GM19025 (cell line): Measurements from ENCODE around the gene GBGT1.

Experiments used
- ATAC-seq: cut with Tn5 transposase; IDR thresholded peaks from one replicate; pipeline ENCODE4 v1.9.1; 2021; ENCODE audit warnings: mild to moderate bottlenecking, low read depth, moderate library complexity; ENCODE audit not compliant: unreplicated experiment

Gene GBGT1

GRCh38 chr9:133129001-133129795 lies 34.5 kb downstream of the GBGT1 start:
- no peak for ATAC-seq

- no peak for ATAC-seq
Observed at GRCh38 chr9:133128152-133128551, 35.6 kb downstream of the GBGT1 start.

- ATAC-seq, result no peak
Observed at GRCh38 chr9:133127340-133127981, 36.3 kb downstream of the GBGT1 start.

GRCh38 chr9:133126697-133127339 lies 36.9 kb downstream of the GBGT1 start:
- ATAC-seq, result no peak

GRCh38 chr9:133125941-133126696 lies 37.6 kb downstream of the GBGT1 start:
- no peak for ATAC-seq

GRCh38 chr9:133124907-133125275 lies 38.8 kb downstream of the GBGT1 start:
- no peak for ATAC-seq

GRCh38 chr9:133124123-133124906 lies 39.4 kb downstream of the GBGT1 start:
- no peak for ATAC-seq

GRCh38 chr9:133122935-133123611 lies 40.6 kb downstream of the GBGT1 start:
- ATAC-seq, result no peak

GRCh38 chr9:133122605-133122934 lies 41.1 kb downstream of the GBGT1 start:
- no peak for ATAC-seq

- no peak for ATAC-seq
Observed at GRCh38 chr9:133121915-133122550, 41.7 kb downstream of the GBGT1 start.

GRCh38 chr9:133121198-133121914 lies 42.4 kb downstream of the GBGT1 start, which contains the start of gene RALGDS:
RALGDS (minus strand) TSS chr9:133121240; CDS start chr9:133121154, 86 bp downstream.
- peak; percentile 72 for ATAC-seq

GRCh38 chr9:133120501-133121197 lies 43.1 kb downstream of the GBGT1 start:
- no peak for ATAC-seq

GRCh38 chr9:133119846-133120500 lies 43.7 kb downstream of the GBGT1 start:
- no peak for ATAC-seq

GRCh38 chr9:133119103-133119845 lies 44.4 kb downstream of the GBGT1 start:
- ATAC-seq, result no peak

- ATAC-seq, result no peak
Observed at GRCh38 chr9:133118568-133118967, 45.1 kb downstream of the GBGT1 start.

GRCh38 chr9:133118179-133118520 lies 45.6 kb downstream of the GBGT1 start:
- ATAC-seq, result no peak
